ENCODE measurements around the gene RCBTB2. TPM values are rescaled to one million over a fixed set of nuclear protein-coding genes. Genes with fewer than 3 reads are reported as not detected.

RCBTB2 gene
- total RNA-seq, 3 donors from 2014 or later = 10.8 to 16.1 (median 14.9) TPM

DNA sequence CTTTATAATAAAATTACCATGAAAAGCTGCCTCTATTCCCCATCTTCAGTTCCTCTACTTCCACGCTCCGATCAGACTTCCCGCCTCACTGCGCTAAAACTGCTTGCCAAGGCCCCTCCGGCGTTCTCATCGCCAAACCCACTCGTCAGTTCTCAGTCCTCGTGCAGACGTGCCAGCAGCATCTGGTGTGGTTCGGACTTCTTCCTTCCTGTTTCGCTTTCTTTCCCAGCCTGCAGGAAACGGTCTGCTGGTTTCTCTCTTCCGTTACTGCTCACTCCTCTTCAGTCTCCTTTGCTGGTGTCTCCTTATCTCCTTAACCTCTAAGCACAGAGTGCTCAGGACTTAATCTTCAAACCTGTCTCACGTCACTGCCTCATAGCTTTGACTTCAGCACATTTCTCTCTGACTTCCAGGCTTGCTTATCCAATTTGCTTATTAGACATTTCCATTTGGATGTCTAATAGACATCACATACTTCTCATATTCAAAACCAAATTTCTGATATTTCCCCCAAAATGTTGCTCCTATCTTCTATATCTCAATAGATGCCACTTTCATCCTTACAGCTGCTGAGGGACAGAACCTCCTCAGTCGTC lies 40.3 kb downstream of the RCBTB2 start:
- DNase-seq (ENCODE audit: low spot score in 2 of 2) = peak in 1 of 2 donors; percentile 67
- Histone ChIP-seq H3K36me3 (no peaks in the 10 kb centered on the region), H3K4me3 (peak overlapping the region; percentile 26 to 59 (median 47)), H3K9me3 (no peaks in the 10 kb centered on the region), H3K27me3 (no peaks in the 10 kb centered on the region), H3K27ac (peak overlapping the region; percentile 78 to 86), H3K4me1 (peaks cover 0 to 14% of the 10 kb centered on the region in 2 donors)
- TF ChIP-seq POLR2AphosphoS5 (IDR thresholded peaks at IDR 0.05) (peak; percentile 28 to 60 (median 55)), POLR2A (IDR thresholded peaks at IDR 0.05) (no peak)
- intact Hi-C loops (cut with DNase I; ENCODE audit: low total_unique reads) = no loop called here

- Histone ChIP-seq H3K4me3 (peak overlapping the region; percentile 26 to 59 (median 47)), H3K9me3 (no peaks in the 10 kb centered on the region), H3K36me3 (no peaks in the 10 kb centered on the region), H3K27ac (peak overlapping the region; percentile 78 to 86), H3K27me3 (no peaks in the 10 kb centered on the region), H3K4me1 (peaks cover 0 to 14% of the 10 kb centered on the region in 2 donors)
- no peak for DNase-seq (ENCODE audit: low spot score in 2 of 2)
- TF ChIP-seq POLR2A (IDR thresholded peaks at IDR 0.05) (no peak), POLR2AphosphoS5 (IDR thresholded peaks at IDR 0.05) (no peak)
- TF ChIP-seq, protein P1, sequence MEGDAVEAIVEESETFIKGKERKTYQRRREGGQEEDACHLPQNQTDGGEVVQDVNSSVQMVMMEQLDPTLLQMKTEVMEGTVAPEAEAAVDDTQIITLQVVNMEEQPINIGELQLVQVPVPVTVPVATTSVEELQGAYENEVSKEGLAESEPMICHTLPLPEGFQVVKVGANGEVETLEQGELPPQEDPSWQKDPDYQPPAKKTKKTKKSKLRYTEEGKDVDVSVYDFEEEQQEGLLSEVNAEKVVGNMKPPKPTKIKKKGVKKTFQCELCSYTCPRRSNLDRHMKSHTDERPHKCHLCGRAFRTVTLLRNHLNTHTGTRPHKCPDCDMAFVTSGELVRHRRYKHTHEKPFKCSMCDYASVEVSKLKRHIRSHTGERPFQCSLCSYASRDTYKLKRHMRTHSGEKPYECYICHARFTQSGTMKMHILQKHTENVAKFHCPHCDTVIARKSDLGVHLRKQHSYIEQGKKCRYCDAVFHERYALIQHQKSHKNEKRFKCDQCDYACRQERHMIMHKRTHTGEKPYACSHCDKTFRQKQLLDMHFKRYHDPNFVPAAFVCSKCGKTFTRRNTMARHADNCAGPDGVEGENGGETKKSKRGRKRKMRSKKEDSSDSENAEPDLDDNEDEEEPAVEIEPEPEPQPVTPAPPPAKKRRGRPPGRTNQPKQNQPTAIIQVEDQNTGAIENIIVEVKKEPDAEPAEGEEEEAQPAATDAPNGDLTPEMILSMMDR (IDR thresholded peaks at IDR 0.05) = no peak
- intact Hi-C loops (cut with DNase I; ENCODE audit: low total_unique reads) = no loop called here
Measured at GRCh38 chr13:48492096-48492440, 40.8 kb downstream of the RCBTB2 start.

DNA sequence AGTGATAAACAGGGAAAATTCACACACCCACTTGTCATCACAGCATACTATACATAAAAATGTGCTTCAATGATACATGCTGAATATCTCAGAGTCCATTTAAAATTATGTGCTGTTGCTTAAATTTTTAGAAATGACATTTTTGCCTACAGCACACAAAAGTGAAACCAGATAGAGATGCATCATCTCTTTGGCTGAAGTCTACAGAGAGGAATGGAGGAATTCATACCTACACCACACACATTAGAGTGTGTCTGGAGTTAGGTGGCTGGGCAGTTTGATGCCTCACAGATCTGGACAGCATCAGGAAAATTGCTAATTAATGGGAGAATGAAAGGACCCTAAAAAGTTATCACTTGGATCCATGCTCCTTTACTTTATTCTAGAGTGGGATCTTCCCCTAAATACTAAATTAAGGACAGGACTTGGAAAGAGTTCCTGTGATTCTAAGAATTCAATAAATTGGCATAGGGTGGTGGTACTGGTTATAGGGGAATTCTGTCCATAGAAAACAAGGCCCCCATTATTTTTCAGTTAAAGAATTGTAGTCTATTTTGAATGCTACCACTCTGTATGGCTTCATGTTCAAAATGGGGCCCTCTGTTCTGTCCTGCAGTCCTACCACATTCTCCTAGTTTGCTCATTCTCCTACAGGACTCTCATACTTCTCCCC lies 41.3 kb downstream of the RCBTB2 start:
- Histone ChIP-seq H3K27ac (peak overlapping the region; percentile 78 to 86), H3K4me3 (peak overlapping the region in 2 of 3 donors; percentile 47 to 59), H3K9me3 (no peaks in the 10 kb centered on the region), H3K27me3 (no peaks in the 10 kb centered on the region), H3K4me1 (peaks cover 0 to 14% of the 10 kb centered on the region in 2 donors), H3K36me3 (no peaks in the 10 kb centered on the region)
- TF ChIP-seq, protein P1 (IDR thresholded peaks at IDR 0.05) = no peak
- TF ChIP-seq POLR2AphosphoS5 (IDR thresholded peaks at IDR 0.05) (no peak), POLR2A (IDR thresholded peaks at IDR 0.05) (no peak)
- intact Hi-C loops (cut with DNase I; ENCODE audit: low total_unique reads) = no loop called here
- DNase-seq (ENCODE audit: low spot score in 2 of 2) = no peak

DNA sequence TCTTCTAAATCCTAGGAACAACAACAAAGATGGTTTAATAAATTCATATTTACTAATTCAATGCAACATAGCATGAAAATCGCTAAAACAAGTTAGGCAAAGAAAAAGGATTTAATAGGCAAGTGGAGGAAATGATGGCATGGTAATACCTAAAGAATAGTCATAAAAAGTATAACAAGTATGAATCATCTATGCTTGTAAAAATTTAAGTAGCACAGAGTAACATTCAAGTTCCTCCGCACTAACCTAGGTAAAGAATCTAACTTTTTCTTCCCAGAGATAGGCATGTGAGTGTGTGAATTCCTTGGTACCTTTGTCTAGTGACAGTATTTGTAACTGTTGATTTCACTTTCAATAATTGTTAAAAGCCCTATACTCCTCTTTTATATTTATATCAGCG lies 42.6 kb downstream of the RCBTB2 start:
- Histone ChIP-seq H3K4me1 (peaks cover 0 to 14% of the 10 kb centered on the region in 2 donors), H3K27ac (no peak overlapping the region), H3K9me3 (no peaks in the 10 kb centered on the region), H3K4me3 (no peak overlapping the region), H3K27me3 (no peaks in the 10 kb centered on the region), H3K36me3 (no peaks in the 10 kb centered on the region)
- no peak for DNase-seq (ENCODE audit: low spot score in 2 of 2)
- TF ChIP-seq POLR2A (IDR thresholded peaks at IDR 0.05) (no peak), POLR2AphosphoS5 (IDR thresholded peaks at IDR 0.05) (no peak)
- TF ChIP-seq, protein P1 (IDR thresholded peaks at IDR 0.05) = no peak
- intact Hi-C loops (cut with DNase I; ENCODE audit: low total_unique reads) = no loop called here

DNA sequence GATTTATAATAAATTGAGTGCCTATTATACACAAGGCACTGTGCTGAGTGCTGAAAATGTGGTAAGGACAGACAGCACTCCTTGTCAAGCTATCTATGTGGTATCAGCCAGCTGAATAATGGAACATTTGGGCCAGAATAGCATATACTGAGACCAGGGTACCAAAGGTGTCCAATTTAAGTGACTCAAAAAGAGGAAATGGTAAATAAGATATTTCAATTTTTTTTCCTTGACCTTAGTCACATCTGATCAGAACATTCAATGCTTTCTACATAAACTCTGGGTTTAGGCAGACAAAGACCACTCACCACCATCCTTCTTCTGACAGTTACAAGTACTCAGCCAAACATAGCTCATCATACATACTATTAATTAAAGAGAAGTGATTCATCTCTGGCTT lies 43.2 kb downstream of the RCBTB2 start:
- Histone ChIP-seq H3K4me3 (no peak overlapping the region), H3K27ac (no peak overlapping the region), H3K9me3 (no peaks in the 10 kb centered on the region), H3K27me3 (no peaks in the 10 kb centered on the region), H3K36me3 (no peaks in the 10 kb centered on the region), H3K4me1 (peaks cover 0 to 14% of the 10 kb centered on the region in 2 donors)
- no peak for TF ChIP-seq POLR2AphosphoS5 (IDR thresholded peaks at IDR 0.05)
- TF ChIP-seq POLR2A (IDR thresholded peaks at IDR 0.05) = no peak
- no peak for DNase-seq (ENCODE audit: low spot score in 2 of 2)
- intact Hi-C loops (cut with DNase I; ENCODE audit: low total_unique reads) = no loop called here

GRCh38 chr13:48488995-48489394 lies 43.9 kb downstream of the RCBTB2 start:
- no peak overlapping the region for H3K27ac ChIP-seq
- no peaks in the 10 kb centered on the region for H3K27me3 ChIP-seq
- H3K4me3 ChIP-seq = no peak overlapping the region
- H3K4me1 ChIP-seq = peaks cover 0 to 8% of the 10 kb centered on the region in 2 donors
- DNase-seq (ENCODE audit: low spot score in 2 of 2) = no peak
- H3K9me3 ChIP-seq = no peaks in the 10 kb centered on the region
- TF ChIP-seq, protein P1 (IDR thresholded peaks at IDR 0.05) = no peak
- intact Hi-C loops (cut with DNase I; ENCODE audit: low total_unique reads) = no loop called here
- no peaks in the 10 kb centered on the region for H3K36me3 ChIP-seq

Measured in breast epithelium (tissue), 4 donors.